HEK293 (cell line): ENCODE measurements around the gene CYTH4.
A peak's percentile ranks its signal among the peaks of the same experiment; 100 is the strongest.

Experiments used
- REPIN1 ChIP-seq: fragments of 450-650 bp; formaldehyde crosslinking; IDR thresholded peaks from 2 replicates; pipeline ENCODE4 v1.5.1; 2017; ENCODE audit warnings: missing biosample characterization, missing genetic modification characterization, low read depth
- SCRT1 ChIP-seq: fragments of 450-650 bp; formaldehyde crosslinking; IDR thresholded peaks from 2 replicates; pipeline ENCODE4 v1.5.1; 2016; ENCODE audit warnings: missing biosample characterization, missing genetic modification characterization, borderline replicate concordance
- WT1 ChIP-seq: fragments of 450-650 bp; formaldehyde crosslinking; IDR thresholded peaks from 2 replicates; pipeline ENCODE4 v1.5.1; 2016; ENCODE audit warnings: missing biosample characterization, missing genetic modification characterization
- ZFP37 ChIP-seq: fragments of 450-650 bp; formaldehyde crosslinking; IDR thresholded peaks from 2 replicates; pipeline ENCODE4 v1.5.1; 2016; ENCODE audit warnings: missing biosample characterization, missing genetic modification characterization
- ZNF140 ChIP-seq: fragments of 450-650 bp; formaldehyde crosslinking; IDR thresholded peaks from 2 replicates; pipeline ENCODE4 v1.5.1; 2016; ENCODE audit warnings: missing biosample characterization, missing genetic modification characterization
- ZNF292 ChIP-seq: fragments of 450-650 bp; formaldehyde crosslinking; IDR thresholded peaks from 2 replicates; pipeline ENCODE4 v1.5.1; 2016; ENCODE audit warnings: low read depth, missing biosample characterization, missing genetic modification characterization, borderline replicate concordance
- ZNF324 ChIP-seq: fragments of 450-650 bp; formaldehyde crosslinking; IDR thresholded peaks from 2 replicates; pipeline ENCODE4 v1.5.1; 2016; ENCODE audit warnings: missing biosample characterization, missing genetic modification characterization
- ZNF341 ChIP-seq: fragments of 450-650 bp; formaldehyde crosslinking; IDR thresholded peaks from 2 replicates; pipeline ENCODE4; 2016; ENCODE audit warnings: low read depth, missing biosample characterization, missing genetic modification characterization
- ZNF426 ChIP-seq: fragments of 450-650 bp; formaldehyde crosslinking; IDR thresholded peaks from 2 replicates; pipeline ENCODE4 v1.5.1; 2017; ENCODE audit warnings: missing biosample characterization, missing genetic modification characterization, mild to moderate bottlenecking, inconsistent platforms, moderate library complexity
- ZNF513 ChIP-seq: fragments of 450-650 bp; IDR thresholded peaks from 2 replicates; pipeline ENCODE4 v1.5.1; 2018; ENCODE audit warnings: missing biosample characterization, missing genetic modification characterization
- ZNF514 ChIP-seq: fragments of 450-650 bp; formaldehyde crosslinking; IDR thresholded peaks from 2 replicates; pipeline ENCODE4 v1.5.1; 2016; ENCODE audit warnings: missing biosample characterization, missing genetic modification characterization
- ZNF518A ChIP-seq: fragments of 450-650 bp; formaldehyde crosslinking; conservative IDR thresholded peaks from 2 replicates; pipeline ENCODE4 v1.5.1; 2016; ENCODE audit warnings: low read depth, missing biosample characterization, missing genetic modification characterization
- ZNF529 ChIP-seq: fragments of 450-650 bp; formaldehyde crosslinking; IDR thresholded peaks from 2 replicates; pipeline ENCODE4 v1.5.1; 2017; ENCODE audit warnings: missing genetic modification characterization, missing biosample characterization; ENCODE audit not compliant: insufficient replicate concordance
- ZNF530 ChIP-seq: fragments of 450-650 bp; formaldehyde crosslinking; IDR thresholded peaks from 2 replicates; pipeline ENCODE4 v1.5.1; 2016; ENCODE audit warnings: low read depth, missing biosample characterization, missing genetic modification characterization
- ZNF571 ChIP-seq: fragments of 450-650 bp; formaldehyde crosslinking; IDR thresholded peaks from 2 replicates; pipeline ENCODE4 v1.5.0; 2017; ENCODE audit warnings: missing biosample characterization, missing genetic modification characterization
- ZNF596 ChIP-seq: fragments of 450-650 bp; IDR thresholded peaks from 2 replicates; pipeline ENCODE4 v1.5.0; 2018; ENCODE audit warnings: missing biosample characterization, mild to moderate bottlenecking, missing genetic modification characterization, moderate library complexity
- ZNF610 ChIP-seq: fragments of 450-650 bp; formaldehyde crosslinking; IDR thresholded peaks from 2 replicates; pipeline ENCODE4 v1.5.1; 2016; ENCODE audit warnings: missing biosample characterization, missing genetic modification characterization, borderline replicate concordance
- ZNF677 ChIP-seq: fragments of 450-650 bp; IDR thresholded peaks from 2 replicates; pipeline ENCODE4 v1.5.0; 2018; ENCODE audit warnings: missing biosample characterization, mild to moderate bottlenecking, missing genetic modification characterization, moderate library complexity
- ZNF785 ChIP-seq: fragments of 450-650 bp; formaldehyde crosslinking; IDR thresholded peaks from 2 replicates; pipeline ENCODE4 v1.5.1; 2016; ENCODE audit warnings: missing biosample characterization, missing genetic modification characterization
- TF ChIP-seq, protein P1 (sequence below): fragments of 450-650 bp; formaldehyde crosslinking; IDR thresholded peaks from 2 replicates; pipeline ENCODE4 v1.5.1; 2016; ENCODE audit warnings: missing biosample characterization, missing genetic modification characterization
- TF ChIP-seq, protein P2 (sequence below): fragments of 450-650 bp; IDR thresholded peaks from 2 replicates; pipeline ENCODE4 v1.5.1; 2018; ENCODE audit warnings: missing biosample characterization, mild to moderate bottlenecking, missing genetic modification characterization
- TF ChIP-seq, protein P3 (sequence below): fragments of 450-650 bp; formaldehyde crosslinking; IDR thresholded peaks from 2 replicates; pipeline ENCODE4 v1.5.1; 2016; ENCODE audit warnings: missing biosample characterization, missing genetic modification characterization
- TF ChIP-seq, protein P4 (sequence below): fragments of 450-650 bp; formaldehyde crosslinking; IDR thresholded peaks from 2 replicates; pipeline ENCODE4 v1.5.1; 2016; ENCODE audit warnings: missing biosample characterization, missing genetic modification characterization

The CYTH4 gene

DNA sequence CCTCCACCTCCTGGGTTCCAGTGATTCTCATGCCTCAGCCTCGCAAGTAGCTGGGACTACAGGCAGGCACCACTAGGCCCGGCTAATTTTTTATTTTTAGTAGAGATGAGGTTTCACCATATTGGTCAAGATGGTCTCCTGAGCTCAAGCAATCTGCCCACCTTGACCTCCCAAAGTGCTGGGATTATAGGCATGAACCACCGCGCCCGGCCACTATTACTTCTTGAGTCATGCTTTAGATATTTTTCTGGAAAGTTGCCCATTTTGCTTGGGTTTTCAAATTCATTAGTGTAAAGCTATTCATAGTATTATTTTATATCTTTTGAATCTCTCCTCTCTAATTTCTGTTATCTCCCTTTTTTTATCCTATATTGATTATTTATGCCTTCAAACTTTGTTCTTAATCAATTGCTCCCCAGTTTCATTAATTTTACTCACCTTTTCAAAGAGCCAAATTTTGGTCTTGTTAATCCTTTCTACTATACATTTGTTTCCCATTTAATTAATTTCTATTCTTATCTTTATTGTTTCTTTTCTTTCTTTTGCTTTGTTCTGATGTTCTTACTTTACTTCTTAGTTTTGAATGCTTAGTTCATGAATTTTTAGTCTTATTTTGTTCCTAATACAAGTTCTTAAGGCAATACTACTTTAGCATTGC, 28.0 kb upstream of the CYTH4 start (continued):
- TF ChIP-seq ZNF610 (tag by site-specific recombination): no peak
- TF ChIP-seq ZNF426 (tag by site-specific recombination): no peak
- TF ChIP-seq, protein P1, sequence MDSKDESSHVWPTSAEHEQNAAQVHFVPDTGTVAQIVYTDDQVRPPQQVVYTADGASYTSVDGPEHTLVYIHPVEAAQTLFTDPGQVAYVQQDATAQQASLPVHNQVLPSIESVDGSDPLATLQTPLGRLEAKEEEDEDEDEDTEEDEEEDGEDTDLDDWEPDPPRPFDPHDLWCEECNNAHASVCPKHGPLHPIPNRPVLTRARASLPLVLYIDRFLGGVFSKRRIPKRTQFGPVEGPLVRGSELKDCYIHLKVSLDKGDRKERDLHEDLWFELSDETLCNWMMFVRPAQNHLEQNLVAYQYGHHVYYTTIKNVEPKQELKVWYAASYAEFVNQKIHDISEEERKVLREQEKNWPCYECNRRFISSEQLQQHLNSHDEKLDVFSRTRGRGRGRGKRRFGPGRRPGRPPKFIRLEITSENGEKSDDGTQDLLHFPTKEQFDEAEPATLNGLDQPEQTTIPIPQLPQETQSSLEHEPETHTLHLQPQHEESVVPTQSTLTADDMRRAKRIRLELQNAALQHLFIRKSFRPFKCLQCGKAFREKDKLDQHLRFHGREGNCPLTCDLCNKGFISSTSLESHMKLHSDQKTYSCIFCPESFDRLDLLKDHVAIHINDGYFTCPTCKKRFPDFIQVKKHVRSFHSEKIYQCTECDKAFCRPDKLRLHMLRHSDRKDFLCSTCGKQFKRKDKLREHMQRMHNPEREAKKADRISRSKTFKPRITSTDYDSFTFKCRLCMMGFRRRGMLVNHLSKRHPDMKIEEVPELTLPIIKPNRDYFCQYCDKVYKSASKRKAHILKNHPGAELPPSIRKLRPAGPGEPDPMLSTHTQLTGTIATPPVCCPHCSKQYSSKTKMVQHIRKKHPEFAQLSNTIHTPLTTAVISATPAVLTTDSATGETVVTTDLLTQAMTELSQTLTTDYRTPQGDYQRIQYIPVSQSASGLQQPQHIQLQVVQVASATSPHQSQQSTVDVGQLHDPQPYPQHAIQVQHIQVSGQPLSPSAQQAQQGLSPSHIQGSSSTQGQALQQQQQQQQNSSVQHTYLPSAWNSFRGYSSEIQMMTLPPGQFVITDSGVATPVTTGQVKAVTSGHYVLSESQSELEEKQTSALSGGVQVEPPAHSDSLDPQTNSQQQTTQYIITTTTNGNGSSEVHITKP (tag by site-specific recombination): 0 out of 2 replicates have a peak, but pooled peaks have one; percentile 7
- TF ChIP-seq ZNF513 (tag by site-specific recombination): no peak
- TF ChIP-seq ZNF292 (tag by site-specific recombination): no peak
- TF ChIP-seq ZFP37 (tag by site-specific recombination): no peak
- no peak for TF ChIP-seq SCRT1
- TF ChIP-seq ZNF677 (tag by site-specific recombination): no peak
- TF ChIP-seq ZNF571 (tag by site-specific recombination): no peak
- no peak for TF ChIP-seq ZNF341 (tag by site-specific recombination)
- TF ChIP-seq ZNF529: no peak
- TF ChIP-seq ZNF514 (tag by site-specific recombination): no peak
- TF ChIP-seq ZNF324 (tag by site-specific recombination): no peak
- TF ChIP-seq ZNF518A (tag by site-specific recombination): 0 out of 2 replicates have a peak, but pooled peaks have one; percentile 14
- no peak for TF ChIP-seq WT1
- TF ChIP-seq, protein P2, sequence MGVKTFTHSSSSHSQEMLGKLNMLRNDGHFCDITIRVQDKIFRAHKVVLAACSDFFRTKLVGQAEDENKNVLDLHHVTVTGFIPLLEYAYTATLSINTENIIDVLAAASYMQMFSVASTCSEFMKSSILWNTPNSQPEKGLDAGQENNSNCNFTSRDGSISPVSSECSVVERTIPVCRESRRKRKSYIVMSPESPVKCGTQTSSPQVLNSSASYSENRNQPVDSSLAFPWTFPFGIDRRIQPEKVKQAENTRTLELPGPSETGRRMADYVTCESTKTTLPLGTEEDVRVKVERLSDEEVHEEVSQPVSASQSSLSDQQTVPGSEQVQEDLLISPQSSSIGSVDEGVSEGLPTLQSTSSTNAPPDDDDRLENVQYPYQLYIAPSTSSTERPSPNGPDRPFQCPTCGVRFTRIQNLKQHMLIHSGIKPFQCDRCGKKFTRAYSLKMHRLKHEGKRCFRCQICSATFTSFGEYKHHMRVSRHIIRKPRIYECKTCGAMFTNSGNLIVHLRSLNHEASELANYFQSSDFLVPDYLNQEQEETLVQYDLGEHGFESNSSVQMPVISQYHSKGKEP (tag by site-specific recombination): no peak
- TF ChIP-seq REPIN1: no peak
- TF ChIP-seq, protein P3, sequence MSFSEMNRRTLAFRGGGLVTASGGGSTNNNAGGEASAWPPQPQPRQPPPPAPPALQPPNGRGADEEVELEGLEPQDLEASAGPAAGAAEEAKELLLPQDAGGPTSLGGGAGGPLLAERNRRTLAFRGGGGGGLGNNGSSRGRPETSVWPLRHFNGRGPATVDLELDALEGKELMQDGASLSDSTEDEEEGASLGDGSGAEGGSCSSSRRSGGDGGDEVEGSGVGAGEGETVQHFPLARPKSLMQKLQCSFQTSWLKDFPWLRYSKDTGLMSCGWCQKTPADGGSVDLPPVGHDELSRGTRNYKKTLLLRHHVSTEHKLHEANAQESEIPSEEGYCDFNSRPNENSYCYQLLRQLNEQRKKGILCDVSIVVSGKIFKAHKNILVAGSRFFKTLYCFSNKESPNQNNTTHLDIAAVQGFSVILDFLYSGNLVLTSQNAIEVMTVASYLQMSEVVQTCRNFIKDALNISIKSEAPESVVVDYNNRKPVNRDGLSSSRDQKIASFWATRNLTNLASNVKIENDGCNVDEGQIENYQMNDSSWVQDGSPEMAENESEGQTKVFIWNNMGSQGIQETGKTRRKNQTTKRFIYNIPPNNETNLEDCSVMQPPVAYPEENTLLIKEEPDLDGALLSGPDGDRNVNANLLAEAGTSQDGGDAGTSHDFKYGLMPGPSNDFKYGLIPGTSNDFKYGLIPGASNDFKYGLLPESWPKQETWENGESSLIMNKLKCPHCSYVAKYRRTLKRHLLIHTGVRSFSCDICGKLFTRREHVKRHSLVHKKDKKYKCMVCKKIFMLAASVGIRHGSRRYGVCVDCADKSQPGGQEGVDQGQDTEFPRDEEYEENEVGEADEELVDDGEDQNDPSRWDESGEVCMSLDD (tag by site-specific recombination): no peak
- no peak for TF ChIP-seq ZNF596
- TF ChIP-seq ZNF140 (tag by site-specific recombination): no peak
- TF ChIP-seq, protein P4, sequence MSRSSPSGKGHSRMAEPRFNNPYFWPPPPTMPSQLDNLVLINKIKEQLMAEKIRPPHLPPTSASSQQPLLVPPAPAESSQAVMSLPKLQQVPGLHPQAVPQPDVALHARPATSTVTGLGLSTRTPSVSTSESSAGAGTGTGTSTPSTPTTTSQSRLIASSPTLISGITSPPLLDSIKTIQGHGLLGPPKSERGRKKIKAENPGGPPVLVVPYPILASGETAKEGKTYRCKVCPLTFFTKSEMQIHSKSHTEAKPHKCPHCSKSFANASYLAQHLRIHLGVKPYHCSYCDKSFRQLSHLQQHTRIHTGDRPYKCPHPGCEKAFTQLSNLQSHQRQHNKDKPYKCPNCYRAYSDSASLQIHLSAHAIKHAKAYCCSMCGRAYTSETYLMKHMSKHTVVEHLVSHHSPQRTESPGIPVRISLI (tag by site-specific recombination): no peak
- TF ChIP-seq ZNF530 (tag by site-specific recombination): no peak
- TF ChIP-seq ZNF785: no peak
